NT2/D1 (cell line): ENCODE measurements around the gene ZNF441.
"Not testable (repeated sequence)": the region's sequence is repeated elsewhere in the genome, so short reads cannot be mapped to it uniquely, and the experiment has no call there.

Experiments used
- DNase-seq: peaks from one replicate; pipeline ENCODE4 v3.0.0-alpha.2; 2011; ENCODE audit warnings: low read depth, low spot score
- H3K27me3 ChIP-seq: 2 replicates; pipeline ENCODE4 v1.6.0; 2011; ENCODE audit warnings: mild to moderate bottlenecking; ENCODE audit not compliant: insufficient read length, insufficient read depth
- H3K36me3 ChIP-seq: 2 replicates; pipeline ENCODE4 v1.6.1; 2011; ENCODE audit warnings: mild to moderate bottlenecking, low read length, mixed read lengths; ENCODE audit not compliant: insufficient read depth, insufficient read length
- H3K4me1 ChIP-seq: 2 replicates; pipeline ENCODE4 v1.5.1; 2011; ENCODE audit not compliant: insufficient read depth, insufficient read length
- H3K4me3 ChIP-seq: 2 replicates; pipeline ENCODE4 v1.5.1; 2011; ENCODE audit warnings: low read depth; ENCODE audit not compliant: insufficient read length
- H3K9ac ChIP-seq: 2 replicates; pipeline ENCODE4 v1.6.0; 2011; ENCODE audit warnings: low read depth; ENCODE audit not compliant: insufficient read length
- H3K9me3 ChIP-seq: 2 replicates; pipeline ENCODE4 v1.5.1; 2011; ENCODE audit warnings: mild to moderate bottlenecking, low read length; ENCODE audit not compliant: insufficient read depth
- SUZ12 ChIP-seq: IDR thresholded peaks from 2 replicates; pipeline ENCODE4 v1.6.1; 2011; ENCODE audit not compliant: insufficient read length, insufficient read depth; ENCODE audit errors: extremely low read depth
- YY1 ChIP-seq: IDR thresholded peaks from 2 replicates; pipeline ENCODE4 v1.6.1; 2011; ENCODE audit not compliant: insufficient read length, insufficient read depth
- ZNF274 ChIP-seq: IDR thresholded peaks from 2 replicates; pipeline ENCODE4 v1.6.1; 2011; ENCODE audit warnings: mild to moderate bottlenecking, low read depth, low read length

Gene ZNF441

GRCh38 chr19:11821474-11822109, 54.8 kb downstream of the ZNF441 start:
- Histone ChIP-seq H3K9me3 (no peaks in the 10 kb centered on the region), H3K9ac (no peak overlapping the region), H3K36me3 (peaks cover 58% of the 10 kb centered on the region), H3K27me3 (no peaks in the 10 kb centered on the region), H3K4me3 (no peak overlapping the region), H3K4me1 (no peaks in the 10 kb centered on the region)
- TF ChIP-seq SUZ12 (no peak), ZNF274 (no peak), YY1 (no peak)
- DNase-seq, result no peak

GRCh38 chr19:11828957-11829876, 62.4 kb downstream of the ZNF441 start:
- not testable (repeated sequence) for H3K4me3 ChIP-seq, H3K27me3 ChIP-seq, H3K9ac ChIP-seq, H3K4me1 ChIP-seq, DNase-seq
- H3K9me3 ChIP-seq, result peaks cover 44% of the 10 kb centered on the region
- H3K36me3 ChIP-seq, result peaks cover 67% of the 10 kb centered on the region

GRCh38 chr19:11832253-11832912, 65.6 kb downstream of the ZNF441 start:
- Histone ChIP-seq H3K36me3 (peaks cover 64% of the 10 kb centered on the region), H3K9ac (no peak overlapping the region), H3K9me3 (peaks cover 46% of the 10 kb centered on the region), H3K4me1 (no peaks in the 10 kb centered on the region), H3K27me3 (no peaks in the 10 kb centered on the region), H3K4me3 (no peak overlapping the region)
- TF ChIP-seq ZNF274 (no peak), YY1 (no peak), SUZ12 (no peak)
- DNase-seq, result no peak

- no peak overlapping the region for H3K9ac ChIP-seq
- no peaks in the 10 kb centered on the region for H3K4me1 ChIP-seq
- TF ChIP-seq ZNF274 (no peak), SUZ12 (no peak), YY1 (no peak)
- peaks cover 62% of the 10 kb centered on the region for H3K36me3 ChIP-seq
- no peak for DNase-seq
- no peak overlapping the region for H3K4me3 ChIP-seq
- peaks cover 46% of the 10 kb centered on the region for H3K9me3 ChIP-seq
- H3K27me3 ChIP-seq, result no peaks in the 10 kb centered on the region
Measured at GRCh38 chr19:11833541-11833940, 66.7 kb downstream of the ZNF441 start.
